Measurements from ENCODE around the gene ADAP1.

ADAP1 gene

GRCh38 chr7:999941-1000935 lies 45.8 kb upstream of the ADAP1 start:
- ChIA-PET CTCF (no interaction called here), POLR2A (no interaction called here)
- Histone ChIP-seq H3K9me3 (ENCODE audit: control insufficient read depth, insufficient read depth, low read depth, low read length) (no peaks in the 10 kb centered on the region), H3K27ac (ENCODE audit: extremely low read depth, low read depth, low read length) (no peak overlapping the region), H3K36me3 (ENCODE audit: control insufficient read depth in 2 of 2, insufficient read depth in 1 of 2, low read length in 2 of 2) (peaks cover 0 to 11% of the 10 kb centered on the region in 2 experiments; a peak in 1 of 3 replicates), H3K4me3 (ENCODE audit: low read depth, low read length) (no peak overlapping the region), H3K4me1 (ENCODE audit: control insufficient read depth, insufficient read depth, low read length) (no peaks in the 10 kb centered on the region)
- no peak for TF ChIP-seq ZBTB48 (tag by site-specific recombination; IDR thresholded peaks at IDR 0.05)
- no peak for TF ChIP-seq TRIM28 (IDR thresholded peaks at IDR 0.05; ENCODE audit: borderline replicate concordance, low read length)
- TF ChIP-seq ZNF404 (tag by site-specific recombination; IDR thresholded peaks at IDR 0.05) = no peak
- no peak for TF ChIP-seq GFI1B (tag by site-specific recombination; IDR thresholded peaks at IDR 0.05)
- no peak for TF ChIP-seq ZNF626 (tag by site-specific recombination; IDR thresholded peaks at IDR 0.05)
- no peak for TF ChIP-seq ZNF354C (tag by site-specific recombination; IDR thresholded peaks at IDR 0.05; ENCODE audit: borderline replicate concordance, low read depth)
- TF ChIP-seq, protein P1, sequence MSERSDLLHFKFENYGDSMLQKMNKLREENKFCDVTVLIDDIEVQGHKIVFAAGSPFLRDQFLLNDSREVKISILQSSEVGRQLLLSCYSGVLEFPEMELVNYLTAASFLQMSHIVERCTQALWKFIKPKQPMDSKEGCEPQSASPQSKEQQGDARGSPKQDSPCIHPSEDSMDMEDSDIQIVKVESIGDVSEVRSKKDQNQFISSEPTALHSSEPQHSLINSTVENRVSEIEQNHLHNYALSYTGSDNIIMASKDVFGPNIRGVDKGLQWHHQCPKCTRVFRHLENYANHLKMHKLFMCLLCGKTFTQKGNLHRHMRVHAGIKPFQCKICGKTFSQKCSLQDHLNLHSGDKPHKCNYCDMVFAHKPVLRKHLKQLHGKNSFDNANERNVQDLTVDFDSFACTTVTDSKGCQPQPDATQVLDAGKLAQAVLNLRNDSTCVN (tag by site-specific recombination; optimal IDR thresholded peaks at IDR 0.05) = peak; percentile 21
- no peak for TF ChIP-seq ZNF221 (tag by site-specific recombination; IDR thresholded peaks at IDR 0.05; ENCODE audit: borderline replicate concordance)
- TF ChIP-seq, protein P2, sequence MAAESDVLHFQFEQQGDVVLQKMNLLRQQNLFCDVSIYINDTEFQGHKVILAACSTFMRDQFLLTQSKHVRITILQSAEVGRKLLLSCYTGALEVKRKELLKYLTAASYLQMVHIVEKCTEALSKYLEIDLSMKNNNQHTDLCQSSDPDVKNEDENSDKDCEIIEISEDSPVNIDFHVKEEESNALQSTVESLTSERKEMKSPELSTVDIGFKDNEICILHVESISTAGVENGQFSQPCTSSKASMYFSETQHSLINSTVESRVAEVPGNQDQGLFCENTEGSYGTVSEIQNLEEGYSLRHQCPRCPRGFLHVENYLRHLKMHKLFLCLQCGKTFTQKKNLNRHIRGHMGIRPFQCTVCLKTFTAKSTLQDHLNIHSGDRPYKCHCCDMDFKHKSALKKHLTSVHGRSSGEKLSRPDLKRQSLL (tag by site-specific recombination; IDR thresholded peaks at IDR 0.05) = no peak
- TF ChIP-seq, protein P3, sequence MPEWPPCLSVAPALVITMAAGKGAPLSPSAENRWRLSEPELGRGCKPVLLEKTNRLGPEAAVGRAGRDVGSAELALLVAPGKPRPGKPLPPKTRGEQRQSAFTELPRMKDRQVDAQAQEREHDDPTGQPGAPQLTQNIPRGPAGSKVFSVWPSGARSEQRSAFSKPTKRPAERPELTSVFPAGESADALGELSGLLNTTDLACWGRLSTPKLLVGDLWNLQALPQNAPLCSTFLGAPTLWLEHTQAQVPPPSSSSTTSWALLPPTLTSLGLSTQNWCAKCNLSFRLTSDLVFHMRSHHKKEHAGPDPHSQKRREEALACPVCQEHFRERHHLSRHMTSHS (tag by site-specific recombination; IDR thresholded peaks at IDR 0.05) = no peak
- TF ChIP-seq ZIC2 (tag by site-specific recombination; IDR thresholded peaks at IDR 0.05) = 0 out of 2 replicates have a peak, but pooled peaks have one; percentile 40

DNA sequence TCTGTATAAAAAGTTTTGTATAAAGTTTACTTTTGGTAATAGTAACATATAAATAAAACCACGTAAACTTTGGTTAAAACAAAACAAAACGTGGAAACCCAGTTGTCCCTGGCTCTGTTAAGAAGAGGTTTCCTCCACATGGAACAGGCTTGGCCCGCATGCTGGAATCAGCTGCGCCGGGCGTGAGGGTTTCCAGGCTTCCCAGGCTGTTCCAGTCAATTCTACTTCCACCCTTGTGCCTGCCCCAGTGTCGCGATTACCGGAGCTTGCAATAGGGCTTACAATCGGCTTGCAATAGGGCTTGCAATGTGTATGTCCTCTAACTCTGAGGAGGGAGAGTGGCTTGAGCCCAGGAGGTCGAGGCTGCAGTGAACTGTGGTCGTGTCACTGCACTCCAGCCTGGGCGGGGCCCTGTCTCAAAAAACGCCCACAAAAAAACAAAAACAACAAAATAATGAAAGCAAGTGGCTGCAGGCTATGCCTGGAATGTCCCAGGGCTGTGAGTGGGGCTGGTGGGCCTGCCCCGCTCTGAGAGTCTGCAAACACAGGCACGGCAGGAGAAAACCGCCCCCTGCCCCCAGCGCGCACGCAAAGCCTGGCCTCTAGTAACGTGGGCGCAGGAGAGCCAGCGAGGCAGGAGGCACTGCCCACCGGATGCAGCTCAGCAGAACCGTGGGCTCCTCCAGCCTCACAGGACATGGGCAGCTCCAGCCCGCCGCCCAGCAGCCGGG lies 44.8 kb upstream of the ADAP1 start:
- no peaks in the 10 kb centered on the region for H3K9me3 ChIP-seq (ENCODE audit: control insufficient read depth, insufficient read depth, low read depth, low read length)
- peaks cover 0 to 11% of the 10 kb centered on the region in 2 experiments; a peak in 1 of 3 replicates for H3K36me3 ChIP-seq (ENCODE audit: control insufficient read depth in 2 of 2, insufficient read depth in 1 of 2, low read length in 2 of 2)
- ChIA-PET POLR2A (interaction anchor here (1.0 kb wide), 1 partner anchor 25 kb away, joined by 4 read pairs; no protein-coding TSS in a partner anchor), CTCF (interaction anchor here (0.9 kb wide), 1 partner anchor 66 kb away, joined by 7 read pairs; no protein-coding TSS in a partner anchor)
- no peak overlapping the region for H3K4me3 ChIP-seq (ENCODE audit: low read depth, low read length)
- TF ChIP-seq ZNF169 (tag by site-specific recombination; IDR thresholded peaks at IDR 0.05) (no peak), ZFP41 (tag by site-specific recombination; IDR thresholded peaks at IDR 0.05; ENCODE audit: borderline replicate concordance) (no peak), ZNF341 (tag by site-specific recombination; IDR thresholded peaks at IDR 0.05; ENCODE audit: low read depth) (peak; percentile 85), ZFHX2 (tag by site-specific recombination; conservative IDR thresholded peaks at IDR 0.05) (peak; percentile 27; the same call in 1 of the 2 replicates), GLIS2 (tag by site-specific recombination; IDR thresholded peaks at IDR 0.05) (no peak), ZNF837 (tag by site-specific recombination; IDR thresholded peaks at IDR 0.05) (no peak), SALL2 (tag by site-specific recombination; IDR thresholded peaks at IDR 0.05; ENCODE audit: borderline replicate concordance) (no peak), ZSCAN18 (tag by site-specific recombination; IDR thresholded peaks at IDR 0.05) (no peak), PRDM4 (tag by site-specific recombination; IDR thresholded peaks at IDR 0.05) (peak; percentile 86), SETDB1 (IDR thresholded peaks at IDR 0.05; ENCODE audit: insufficient read length, low read length) (no peak), EGR2 (tag by site-specific recombination; IDR thresholded peaks at IDR 0.05; ENCODE audit: low read depth) (peak; percentile 49; the same call in 1 of the 2 replicates), ZNF530 (tag by site-specific recombination; IDR thresholded peaks at IDR 0.05; ENCODE audit: low read depth) (no peak), SCRT2 (tag by site-specific recombination; IDR thresholded peaks at IDR 0.05) (no peak)
- H3K4me1 ChIP-seq (ENCODE audit: control insufficient read depth, insufficient read depth, low read length) = no peaks in the 10 kb centered on the region
- no peak overlapping the region for H3K27ac ChIP-seq (ENCODE audit: extremely low read depth, low read depth, low read length)
